GM18520 (cell line): ENCODE data around the gene RAPGEF4.

Experiments used
- ATAC-seq: cut with Tn5 transposase; IDR thresholded peaks from one replicate; pipeline ENCODE4 v1.9.1; 2021; ENCODE audit not compliant: unreplicated experiment

The RAPGEF4 gene

GRCh38 chr2:173054466-173054865 lies 318.8 kb downstream of the RAPGEF4 start:
- no peak for ATAC-seq

GRCh38 chr2:173056705-173057364 lies 321.2 kb downstream of the RAPGEF4 start:
- ATAC-seq = no peak

GRCh38 chr2:173058097-173058496 lies 322.5 kb downstream of the RAPGEF4 start:
- no peak for ATAC-seq

GRCh38 chr2:173058673-173059072 lies 323.0 kb downstream of the RAPGEF4 start:
- ATAC-seq = no peak

GRCh38 chr2:173059292-173059691 lies 323.6 kb downstream of the RAPGEF4 start:
- ATAC-seq = no peak

GRCh38 chr2:173059971-173060461 lies 324.4 kb downstream of the RAPGEF4 start:
- no peak for ATAC-seq

- no peak for ATAC-seq
Observed at GRCh38 chr2:173062801-173063200, 327.2 kb downstream of the RAPGEF4 start.

GRCh38 chr2:173064151-173064805 lies 328.6 kb downstream of the RAPGEF4 start:
- no peak for ATAC-seq

GRCh38 chr2:173066887-173067676 lies 331.4 kb downstream of the RAPGEF4 start:
- ATAC-seq = no peak

GRCh38 chr2:173075056-173075780 lies 339.6 kb downstream of the RAPGEF4 start:
- ATAC-seq = no peak

- ATAC-seq = peak; percentile 51
Observed at GRCh38 chr2:173075781-173076580, 340.3 kb downstream of the RAPGEF4 start, which contains the start of gene MAP3K20. Gene MAP3K20 (plus strand): TSS chr2:173075846. CDS start chr2:173091032, 15,186 bp downstream.

- peak; percentile 26 for ATAC-seq
Observed at GRCh38 chr2:173076581-173077345, 341.1 kb downstream of the RAPGEF4 start.

- no peak for ATAC-seq
Observed at GRCh38 chr2:173077506-173078177, 342.0 kb downstream of the RAPGEF4 start.

GRCh38 chr2:173079141-173079540 lies 343.5 kb downstream of the RAPGEF4 start:
- no peak for ATAC-seq

GRCh38 chr2:173079973-173080860 lies 344.6 kb downstream of the RAPGEF4 start:
- ATAC-seq = no peak

- no peak for ATAC-seq
Observed at GRCh38 chr2:173086518-173087213, 351.0 kb downstream of the RAPGEF4 start.

- ATAC-seq = no peak
Observed at GRCh38 chr2:173087214-173087581, 351.6 kb downstream of the RAPGEF4 start.
